NCI-H1417 treated with DMSO at 0.1 percent for 48 hours (cell line): ENCODE measurements around the gene ADGRD2.
A peak's percentile ranks its signal among the peaks of the same experiment; 100 is the strongest.
"Not testable (repeated sequence)": the region's sequence is repeated elsewhere in the genome, so short reads cannot be mapped to it uniquely, and the experiment has no call there.

Source experiments
- DNase-seq: peaks from one replicate; lab custom pipeline; 2025; lab: John Stamatoyannopoulos, UW

ADGRD2 gene

GRCh38 chr9:124450241-124450924, at the start of gene ADGRD2:
Gene ADGRD2 (plus strand): TSS chr9:124450451. CDS start chr9:124451667, 1,216 bp downstream.
- no peak for DNase-seq

GRCh38 chr9:124403246-124403645, 47.0 kb upstream of the ADGRD2 start:
- DNase-seq: no peak

GRCh38 chr9:124409410-124409809, 40.8 kb upstream of the ADGRD2 start:
- no peak for DNase-seq

GRCh38 chr9:124410321-124410913, 39.8 kb upstream of the ADGRD2 start:
- DNase-seq: no peak

GRCh38 chr9:124411514-124412227, 38.6 kb upstream of the ADGRD2 start:
- no peak for DNase-seq

- no peak for DNase-seq
These were observed 38.0 kb upstream of the ADGRD2 start for GRCh38 chr9:124412228-124412575.

- DNase-seq: no peak
These were observed 35.6 kb upstream of the ADGRD2 start for GRCh38 chr9:124414612-124415011.

- DNase-seq: peak; percentile 93
These were observed 35.0 kb upstream of the ADGRD2 start, which contains the start of gene PSMB7 for GRCh38 chr9:124415102-124415851. Gene PSMB7 (minus strand): TSS chr9:124415442. CDS start chr9:124415425, 17 bp downstream.

- DNase-seq: no peak
These were observed 34.3 kb upstream of the ADGRD2 start for GRCh38 chr9:124415852-124416484.

GRCh38 chr9:124419832-124420489, 30.3 kb upstream of the ADGRD2 start:
- no peak for DNase-seq

GRCh38 chr9:124420991-124421543, 29.2 kb upstream of the ADGRD2 start:
- peak; percentile 86 for DNase-seq

- DNase-seq: no peak
These were observed 27.1 kb upstream of the ADGRD2 start for GRCh38 chr9:124423155-124423554.

- DNase-seq: no peak
These were observed 26.7 kb upstream of the ADGRD2 start for GRCh38 chr9:124423591-124423990.

GRCh38 chr9:124425733-124426132, 24.5 kb upstream of the ADGRD2 start:
- not testable (repeated sequence) for DNase-seq

- DNase-seq: no peak
These were observed 23.9 kb upstream of the ADGRD2 start for GRCh38 chr9:124426361-124426760.

- no peak for DNase-seq
These were observed 23.0 kb upstream of the ADGRD2 start for GRCh38 chr9:124427281-124427680.

GRCh38 chr9:124428751-124429529, 21.3 kb upstream of the ADGRD2 start:
- no peak for DNase-seq

GRCh38 chr9:124429530-124429867, 20.8 kb upstream of the ADGRD2 start:
- no peak for DNase-seq

- DNase-seq: no peak
These were observed 13.9 kb upstream of the ADGRD2 start for GRCh38 chr9:124436320-124436719.

GRCh38 chr9:124437086-124437485, 13.2 kb upstream of the ADGRD2 start:
- no peak for DNase-seq
